ENCODE data around the gene ZSCAN9. TPM values are rescaled to one million over a fixed set of nuclear protein-coding genes. Genes with fewer than 3 reads are reported as not detected.

Gene ZSCAN9
- total and polyA plus RNA-seq, 2 of the 8 experiments (the other 6 are each of a cell fraction or from before 2014, with no cell fraction given) = 10.8 to 13.6 TPM

GRCh38 chr6:28182255-28182654, 42.8 kb upstream of the ZSCAN9 start:
- Histone ChIP-seq H3K79me2 (ENCODE audit: control insufficient read depth in 1 of 2, insufficient read depth in 2 of 2, low read length in 2 of 2) (no peaks in the 10 kb centered on the region), H2BK20ac (ENCODE audit: low read length) (no peak overlapping the region), H4K5ac (ENCODE audit: insufficient read length, low read depth, low read length) (no peak overlapping the region), H2AFZ (ENCODE audit: low read length) (no peak overlapping the region), H3K4me3 (ENCODE audit: extremely low read depth in 1 of 4, insufficient read depth in 2 of 4, low read depth in 3 of 4, low read length in 4 of 4) (no peak overlapping the region), H3K23ac (ENCODE audit: insufficient read length) (no peak overlapping the region), H3K79me1 (ENCODE audit: low read depth, low read length) (no peaks in the 10 kb centered on the region), H3K4me1 (replicated peaks in 1 of 4; ENCODE audit: control insufficient read depth in 3 of 4, insufficient read depth in 4 of 4, low read length in 3 of 4) (no peaks in the 10 kb centered on the region), H2BK120ac (replicated peaks; ENCODE audit: low read depth, low read length) (no peak overlapping the region), H3K27ac (ENCODE audit: low read depth, low read length) (no peak overlapping the region), H2BK5ac (ENCODE audit: low read depth, low read length) (no peak overlapping the region), H3K14ac (ENCODE audit: insufficient read length) (no peak overlapping the region), H4K8ac (ENCODE audit: extremely low read depth, insufficient read depth, low read length) (no peak overlapping the region), H2AK5ac (ENCODE audit: low read depth, low read length) (no peak overlapping the region), H3K4ac (replicated peaks; ENCODE audit: insufficient read length, low read depth, low read length) (no peak overlapping the region), H3K9me3 (ENCODE audit: insufficient read depth in 2 of 2, low read depth in 1 of 2, low read length in 1 of 2) (peaks cover 5 to 10% of the 10 kb centered on the region in 2 experiments), H3K27me3 (replicated peaks in 1 of 4; ENCODE audit: control insufficient read depth in 3 of 4, extremely low read depth in 1 of 4, insufficient read depth in 3 of 4, low read length in 3 of 4) (no peaks in the 10 kb centered on the region), H3K4me2 (ENCODE audit: insufficient read depth in 1 of 2, low read depth in 2 of 2, low read length in 2 of 2) (no peak overlapping the region), H2BK15ac (ENCODE audit: low read length) (no peak overlapping the region), H3K36me3 (ENCODE audit: control insufficient read depth in 2 of 4, insufficient read depth in 4 of 4, low read length in 3 of 4) (peaks cover 0 to 1% (median 0%) of the 10 kb centered on the region in 4 experiments; a peak in 1 of 8 replicates), H3K18ac (ENCODE audit: extremely low read depth, low read length) (no peak overlapping the region), H3K23me2 (ENCODE audit: low read depth, low read length) (no peaks in the 10 kb centered on the region), H3K56ac (replicated peaks; ENCODE audit: insufficient read length, low read depth, low read length) (no peak overlapping the region), H4K20me1 (replicated peaks in 1 of 2; ENCODE audit: control insufficient read depth in 1 of 2, insufficient read depth in 2 of 2, low read length in 2 of 2) (no peaks in the 10 kb centered on the region), H4K91ac (replicated peaks; ENCODE audit: insufficient read length, low read length) (no peak overlapping the region), H3K9ac (replicated peaks in 1 of 4; ENCODE audit: extremely low read depth in 1 of 4, low read depth in 3 of 4, low read length in 3 of 4) (no peak overlapping the region), H2BK12ac (ENCODE audit: low read depth, low read length) (no peak overlapping the region)
- TF ChIP-seq KDM4A (IDR thresholded peaks at IDR 0.05; ENCODE audit: low read depth, low read length, severe bottlenecking) (no peak), SIRT6 (IDR thresholded peaks at IDR 0.05; ENCODE audit: low read length) (no peak), NANOG (IDR thresholded peaks at IDR 0.05; ENCODE audit: insufficient read depth, low read depth, low read length, poor library complexity, severe bottlenecking) (no peak), BACH1 (IDR thresholded peaks at IDR 0.05; ENCODE audit: low read length) (no peak), TBP (IDR thresholded peaks at IDR 0.05; ENCODE audit: low read depth, low read length) (no peak), EZH2 (IDR thresholded peaks at IDR 0.05; ENCODE audit: low read depth, low read length, severe bottlenecking) (no peak), NRF1 (IDR thresholded peaks at IDR 0.05; ENCODE audit: low read depth, low read length) (no peak)
- FAIRE-seq = no peak
- DNase-seq (ENCODE audit: low read depth in 1 of 2, low spot score in 2 of 2) = no peak
- CTCF ChIA-PET (ENCODE audit: partially characterized antibody) = interaction anchor here (0.9 kb wide), 1 partner anchor 177 kb away, joined by 3 read pairs; no protein-coding TSS in a partner anchor
- POLR2A ChIA-PET (ENCODE audit: partially characterized antibody) = interaction anchor here (0.9 kb wide), 1 partner anchor 20 kb away, joined by 3 read pairs; no protein-coding TSS in a partner anchor
- 80% methylated on average over 1 of the region's 1 CpG; no CpG with 5 or more reads in 1 of the 2 experiments for WGBS, 2 experiments (ENCODE audit: extremely low coverage in 1 of 2, insufficient coverage in 1 of 2, insufficient read length in 1 of 2, insufficient replicate concordance in 2 of 2, low coverage in 1 of 2, low lambda C conversion rate in 2 of 2, missing lambda C conversion rate in 1 of 2)

Measured in H1 (cell line).